ENCODE results near the gene CCDC88B. TPM values are rescaled to one million over a fixed set of nuclear protein-coding genes. Genes with fewer than 3 reads are reported as not detected.

The CCDC88B gene
- total RNA-seq, 2 experiments from 2014 or later: 107 to 112 TPM

GRCh38 chr11:64291752-64292459 is 48.1 kb upstream of the CCDC88B start:
- ChIA-PET POLR2A (interaction anchor here (0.7 to 2.5 kb wide), 4 partner anchors 13 to 85 kb away, joined by 3 to 7 read pairs (median 4); partner anchors contain the start of genes FERMT3, PRDX5 and TRMT112), CTCF (interaction anchor here (1.1 kb wide), 1 partner anchor 87 kb away, joined by 3 read pairs; no protein-coding TSS in a partner anchor)
- ATAC-seq (ENCODE audit: poor library complexity) (peak; percentile 68), DNase-seq (peak in 2 of 14 experiments; percentile 60 to 63)
- H3K9me3 ChIP-seq (ENCODE audit: control insufficient read depth in 1 of 2, insufficient read depth in 1 of 2, low read length in 2 of 2): peaks cover 0 to 10% of the 10 kb centered on the region in 2 experiments
- peaks cover 50% of the 10 kb centered on the region for H3K27me3 Mint-ChIP-seq
- no peak overlapping the region for H3K4me3 Mint-ChIP-seq
- H3K36me3 ChIP-seq (ENCODE audit: insufficient read depth, low read length): peaks cover 3% of the 10 kb centered on the region
- peaks cover 50 to 62% of the 10 kb centered on the region in 2 experiments for H3K27me3 ChIP-seq (ENCODE audit: control insufficient read depth in 1 of 2, insufficient read depth in 2 of 2, low read length in 2 of 2)
- peaks cover 16% of the 10 kb centered on the region for H3K4me1 ChIP-seq (ENCODE audit: insufficient read depth, low read length)
- no peak for TF ChIP-seq CTCF (IDR thresholded peaks at IDR 0.05)
- H3K36me3 Mint-ChIP-seq (ENCODE audit: low read depth): no peaks in the 10 kb centered on the region
- H3K27ac ChIP-seq (ENCODE audit: low read depth in 1 of 2, low read length in 2 of 2): no peak overlapping the region
- H3K27ac Mint-ChIP-seq: no peak overlapping the region
- intact Hi-C loops (cut with DNase I, micrococcal nuclease): no loop called here
- H3K4me3 ChIP-seq (ENCODE audit: low read length): peak overlapping the region; percentile 25
- no peaks in the 10 kb centered on the region for H3K9me3 Mint-ChIP-seq
- H3K4me1 Mint-ChIP-seq (ENCODE audit: low read depth): peaks cover 5% of the 10 kb centered on the region

GRCh38 chr11:64292460-64293254 is 47.3 kb upstream of the CCDC88B start:
- no peak overlapping the region for H3K27ac Mint-ChIP-seq
- ChIA-PET POLR2A (interaction anchor here (0.7 to 2.5 kb wide), 4 partner anchors 12 to 86 kb away, joined by 3 to 7 read pairs (median 4); partner anchors contain the start of genes FERMT3, PRDX5 and TRMT112), CTCF (interaction anchor here (1.0 kb wide), 1 partner anchor 21 kb away, joined by 3 read pairs; no protein-coding TSS in a partner anchor)
- DNase-seq: no peak
- H3K27ac ChIP-seq (ENCODE audit: low read depth in 1 of 2, low read length in 2 of 2): no peak overlapping the region
- H3K4me3 Mint-ChIP-seq: peak overlapping the region; percentile 66
- H3K27me3 ChIP-seq (ENCODE audit: control insufficient read depth in 1 of 2, insufficient read depth in 2 of 2, low read length in 2 of 2): peaks cover 57 to 69% of the 10 kb centered on the region in 2 experiments
- H3K4me3 ChIP-seq (ENCODE audit: low read length): peak overlapping the region; percentile 25
- peaks cover 8% of the 10 kb centered on the region for H3K4me1 Mint-ChIP-seq (ENCODE audit: low read depth)
- peaks cover 3% of the 10 kb centered on the region for H3K36me3 ChIP-seq (ENCODE audit: insufficient read depth, low read length)
- H3K36me3 Mint-ChIP-seq (ENCODE audit: low read depth): no peaks in the 10 kb centered on the region
- peaks cover 58% of the 10 kb centered on the region for H3K27me3 Mint-ChIP-seq
- peaks cover 0 to 10% of the 10 kb centered on the region in 2 experiments for H3K9me3 ChIP-seq (ENCODE audit: control insufficient read depth in 1 of 2, insufficient read depth in 1 of 2, low read length in 2 of 2)
- no peaks in the 10 kb centered on the region for H3K9me3 Mint-ChIP-seq
- H3K4me1 ChIP-seq (ENCODE audit: insufficient read depth, low read length): peaks cover 22% of the 10 kb centered on the region
- intact Hi-C loops (cut with DNase I, micrococcal nuclease): no loop called here
- ATAC-seq (ENCODE audit: poor library complexity): peak; percentile 12
- TF ChIP-seq CTCF (IDR thresholded peaks at IDR 0.05): no peak

GRCh38 chr11:64294774-64295173 is 45.2 kb upstream of the CCDC88B start:
- DNase-seq: no peak
- no peak overlapping the region for H3K4me3 Mint-ChIP-seq
- no peak for TF ChIP-seq CTCF (IDR thresholded peaks at IDR 0.05)
- CTCF ChIA-PET: interaction anchor here (1.0 kb wide), 1 partner anchor 90 kb away, joined by 5 read pairs; no protein-coding TSS in a partner anchor
- ATAC-seq (ENCODE audit: poor library complexity): no peak
- no peaks in the 10 kb centered on the region for H3K9me3 Mint-ChIP-seq
- H3K27me3 ChIP-seq (ENCODE audit: control insufficient read depth in 1 of 2, insufficient read depth in 2 of 2, low read length in 2 of 2): peaks cover 77 to 88% of the 10 kb centered on the region in 2 experiments
- no peak overlapping the region for H3K4me3 ChIP-seq (ENCODE audit: low read length)
- H3K36me3 Mint-ChIP-seq (ENCODE audit: low read depth): no peaks in the 10 kb centered on the region
- no peak overlapping the region for H3K27ac Mint-ChIP-seq
- POLR2A ChIA-PET: no interaction called here
- H3K27ac ChIP-seq (ENCODE audit: low read depth in 1 of 2, low read length in 2 of 2): no peak overlapping the region
- H3K4me1 Mint-ChIP-seq (ENCODE audit: low read depth): peaks cover 13% of the 10 kb centered on the region
- H3K36me3 ChIP-seq (ENCODE audit: insufficient read depth, low read length): no peaks in the 10 kb centered on the region
- peaks cover 77% of the 10 kb centered on the region for H3K27me3 Mint-ChIP-seq
- intact Hi-C loops (cut with DNase I, micrococcal nuclease): no loop called here
- H3K9me3 ChIP-seq (ENCODE audit: control insufficient read depth in 1 of 2, insufficient read depth in 1 of 2, low read length in 2 of 2): peaks cover 0 to 13% of the 10 kb centered on the region in 2 experiments
- H3K4me1 ChIP-seq (ENCODE audit: insufficient read depth, low read length): peaks cover 34% of the 10 kb centered on the region
